Umbilical cord (tissue), 2 donors: ENCODE results near the gene COQ3. TPM values are rescaled to one million over a fixed set of nuclear protein-coding genes. Genes with fewer than 3 reads are reported as not detected.

Experiments used
- DNase-seq: peaks from one replicate; pipeline ENCODE4 v3.0.0-alpha.2; 2015; ENCODE audit warnings: low spot score
- total RNA-seq: library from RNA; depleted of rRNA; stranded (reverse); fragments of >200 nt; gene quantifications from one replicate; pipeline ENCODE4 v1.2.3, GENCODE V29; 2014; ENCODE audit warnings: low replicate concordance; ENCODE audit not compliant: insufficient read depth

The COQ3 gene
- 0.96 TPM for total RNA-seq

GRCh38 chr6:99393698-99394531, at the start of gene COQ3:
COQ3 (minus strand) TSS chr6:99394195; CDS start chr6:99394179, 16 bp downstream.
- peak; percentile 83 for DNase-seq

- peak; percentile 23 for DNase-seq
Measured at GRCh38 chr6:99434702-99435530, 40.9 kb upstream of the COQ3 start.

- DNase-seq, result no peak
Measured at GRCh38 chr6:99432877-99433276, 38.9 kb upstream of the COQ3 start.

GRCh38 chr6:99431901-99432300, 37.9 kb upstream of the COQ3 start:
- no peak for DNase-seq

GRCh38 chr6:99427988-99428387, 34.0 kb upstream of the COQ3 start:
- DNase-seq, result no peak

GRCh38 chr6:99426451-99426757, 32.4 kb upstream of the COQ3 start:
- no peak for DNase-seq

- DNase-seq, result peak; percentile 95
Measured at GRCh38 chr6:99425647-99426450, 31.9 kb upstream of the COQ3 start.

GRCh38 chr6:99424761-99425646, 31.0 kb upstream of the COQ3 start, which contains the start of gene PNISR:
PNISR (minus strand) TSS chr6:99425308; CDS start chr6:99414659, 10,649 bp downstream.
- peak; percentile 99 for DNase-seq

GRCh38 chr6:99424022-99424421, 30.0 kb upstream of the COQ3 start:
- no peak for DNase-seq

GRCh38 chr6:99422912-99423311, 28.9 kb upstream of the COQ3 start:
- no peak for DNase-seq

GRCh38 chr6:99416892-99417767, 23.1 kb upstream of the COQ3 start:
- no peak for DNase-seq

GRCh38 chr6:99416226-99416625, 22.2 kb upstream of the COQ3 start:
- DNase-seq, result no peak

- DNase-seq, result no peak
Measured at GRCh38 chr6:99415446-99415845, 21.5 kb upstream of the COQ3 start.

- DNase-seq, result no peak
Measured at GRCh38 chr6:99412065-99412464, 18.1 kb upstream of the COQ3 start.

- DNase-seq, result no peak
Measured at GRCh38 chr6:99409672-99410071, 15.7 kb upstream of the COQ3 start.

GRCh38 chr6:99407076-99407475, 13.1 kb upstream of the COQ3 start:
- DNase-seq, result no peak

- no peak for DNase-seq
Measured at GRCh38 chr6:99402448-99402847, 8.5 kb upstream of the COQ3 start.

GRCh38 chr6:99397287-99397686, 3.3 kb upstream of the COQ3 start:
- no peak for DNase-seq

- no peak for DNase-seq
Measured at GRCh38 chr6:99393366-99393697, 663 bp downstream of the COQ3 start.

- DNase-seq, result no peak
Measured at GRCh38 chr6:99390896-99391295, 3.1 kb downstream of the COQ3 start.
